A549 (cell line): ENCODE results near the gene PRKCQ. TPM values are rescaled to one million over a fixed set of nuclear protein-coding genes. Genes with fewer than 3 reads are reported as not detected.

Experiments used
- ATAC-seq, 2 experiments: fragments of 200-7000 bp in 1 of 2; fragments of >200 bp in 1 of 2; cut with Nextera tagmentation in 1 of 2; cut with Tn5 transposase in 1 of 2; 3 replicates each; pipeline versions ENCODE4 v1.8.0 to v1.9.1; 2018 to 2020; ENCODE audit warnings: mild to moderate bottlenecking in 1 of 2, moderate library complexity in 1 of 2
- CTCF ChIA-PET: fragments of 300-600 bp; sonication (Branson Sonifier 250); formaldehyde crosslinking; extraction: SDS; loops from one replicate; lab custom pipeline; 2021; ENCODE audit warnings: antibody characterized with exemption, inconsistent platforms; lab: Yijun Ruan, JAX
- POLR2A ChIA-PET: fragments of 350-600 bp; formaldehyde crosslinking; extraction: SDS; loops from one replicate; lab custom pipeline; 2021; ENCODE audit warnings: antibody characterized with exemption, inconsistent platforms; lab: Yijun Ruan, JAX
- DNase-seq, 2 experiments: peaks; one replicate each; pipeline versions ENCODE4 v3.0.0 to v3.0.0-alpha.2; 2011 to 2016; ENCODE audit warnings: low read depth in 1 of 2, low spot score in 1 of 2
- FAIRE-seq: peaks from 2 replicates; lab custom pipeline; 2011; peaks lifted over from hg19 to GRCh38; lab: Jason Lieb, UNC
- H3K27ac ChIP-seq, 2 experiments: fragments of >200 bp; sonication (Bioruptor Twin); formaldehyde crosslinking; 3 replicates each; pipeline ENCODE4 v1.5.1; 2016 to 2017
- H3K4me1 ChIP-seq: fragments of >200 bp; sonication (Bioruptor Twin); formaldehyde crosslinking; 3 replicates; pipeline ENCODE4 v1.6.1; 2016
- H3K4me2 ChIP-seq: fragments of >200 bp; sonication (Bioruptor Twin); formaldehyde crosslinking; 3 replicates; pipeline ENCODE4 v1.6.1; 2016
- H3K4me3 ChIP-seq: fragments of >200 bp; sonication (Bioruptor Twin); formaldehyde crosslinking; 3 replicates; pipeline ENCODE4 v1.5.1; 2016
- H3K9me3 ChIP-seq: fragments of >200 bp; sonication (Bioruptor Twin); formaldehyde crosslinking; 3 replicates; pipeline ENCODE4 v1.6.1; 2016
- ATOH8 ChIP-seq: fragments of 250-450 bp; sonication (Bioruptor Pico); IDR thresholded peaks from 2 replicates; pipeline ENCODE4 v1.5.0; 2020; ENCODE audit warnings: low read depth, mild to moderate bottlenecking, moderate library complexity
- BCL3 ChIP-seq: fragments of >200 bp; sonication (Bioruptor Twin); formaldehyde crosslinking; IDR thresholded peaks from 3 replicates; pipeline ENCODE4 v1.6.1; 2016
- BHLHE40 ChIP-seq: IDR thresholded peaks from 2 replicates; pipeline ENCODE4 v1.6.1; 2012; ENCODE audit warnings: low read depth, low read length, inconsistent platforms
- CBX8 ChIP-seq: fragments of 200-600 bp; sonication (generic); IDR thresholded peaks from 2 replicates; pipeline ENCODE4 v1.6.1; 2016
- CHD4 ChIP-seq: fragments of 200-600 bp; sonication (generic); IDR thresholded peaks from 2 replicates; pipeline ENCODE4 v1.6.1; 2016; ENCODE audit warnings: antibody characterized with exemption, mild to moderate bottlenecking, borderline replicate concordance
- EHMT2 ChIP-seq: fragments of 200-600 bp; sonication (generic); IDR thresholded peaks from 2 replicates; pipeline ENCODE4 v1.6.1; 2016; ENCODE audit warnings: antibody characterized with exemption, low read depth, mild to moderate bottlenecking, moderate library complexity
- HDAC2 ChIP-seq: fragments of 200-600 bp; sonication (generic); IDR thresholded peaks from 2 replicates; pipeline ENCODE4 v1.6.1; 2016
- HOXB13 ChIP-seq: fragments of 250-450 bp; sonication (Bioruptor Pico); IDR thresholded peaks from 2 replicates; pipeline ENCODE4 v1.5.0; 2020; ENCODE audit warnings: low read depth, mild to moderate bottlenecking, moderate library complexity
- HOXB5 ChIP-seq: fragments of 250-450 bp; sonication (Bioruptor Pico); IDR thresholded peaks from 2 replicates; pipeline ENCODE4 v1.5.0; 2020; ENCODE audit warnings: mild to moderate bottlenecking, moderate library complexity
- JUN ChIP-seq, 2 experiments: fragments of >200 bp; sonication (Bioruptor Twin); formaldehyde crosslinking; IDR thresholded peaks; 2 replicates in 1 of 2; 3 replicates in 1 of 2; pipeline ENCODE4 v1.6.1; 2016 to 2017
- JUNB ChIP-seq: fragments of >200 bp; sonication (Bioruptor Twin); formaldehyde crosslinking; IDR thresholded peaks from 2 replicates; pipeline ENCODE4 v1.6.1; 2016
- MAX ChIP-seq: IDR thresholded peaks from 2 replicates; pipeline ENCODE4 v1.6.1; 2012
- MYC ChIP-seq: IDR thresholded peaks from 2 replicates; pipeline ENCODE4 v1.6.1; 2012; ENCODE audit warnings: mild to moderate bottlenecking, inconsistent platforms, low read length, improper control_type of control experiment, borderline replicate concordance
- NFE2L2 ChIP-seq: fragments of 150-350 bp; conservative IDR thresholded peaks from 2 replicates; pipeline ENCODE4 v1.6.1; 2014; ENCODE audit warnings: low read length
- NR3C1 ChIP-seq: fragments of >200 bp; sonication (Bioruptor Twin); formaldehyde crosslinking; IDR thresholded peaks from 3 replicates; pipeline ENCODE4 v1.6.1; 2017
- PHF8 ChIP-seq: fragments of 200-600 bp; sonication (generic); IDR thresholded peaks from 2 replicates; pipeline ENCODE4 v1.6.1; 2016; ENCODE audit warnings: low read depth, mild to moderate bottlenecking, antibody characterized with exemption, moderate library complexity, borderline replicate concordance
- RNF2 ChIP-seq: fragments of 200-600 bp; sonication (generic); IDR thresholded peaks from 2 replicates; pipeline ENCODE4 v1.6.1; 2016; ENCODE audit warnings: low read depth, mild to moderate bottlenecking, antibody characterized with exemption, moderate library complexity, borderline replicate concordance
- SMC3 ChIP-seq: fragments of >200 bp; sonication (Bioruptor Twin); formaldehyde crosslinking; IDR thresholded peaks from 3 replicates; pipeline ENCODE4 v1.6.1; 2018; ENCODE audit warnings: inconsistent platforms
- SREBF2 ChIP-seq: fragments of 450-650 bp; IDR thresholded peaks from 2 replicates; pipeline ENCODE4 v1.6.1; 2014; ENCODE audit warnings: mild to moderate bottlenecking, moderate library complexity
- USF2 ChIP-seq: fragments of 450-650 bp; IDR thresholded peaks from 2 replicates; pipeline ENCODE4 v1.6.1; 2014; ENCODE audit warnings: antibody characterized with exemption
- ZC3H11A ChIP-seq: fragments of 450-650 bp; IDR thresholded peaks from 2 replicates; pipeline ENCODE4 v1.6.1; 2014; ENCODE audit warnings: antibody characterized with exemption, mild to moderate bottlenecking
- WGBS: methylation state at CpG from one replicate; pipeline ENCODE4 v1.1.6; 2017; ENCODE audit errors: missing lambda C conversion rate; 5-methylcytosine and 5-hydroxymethylcytosine counted together
- polyA plus RNA-seq, 4 experiments: library from polyadenylated mRNA; depleted of rRNA in 3 of 4; stranded (reverse); fragments of >200 nt; fragmentation: RNase III in 1 of 4; extraction: RNeasy Plus Mini Kit Qiagen cat#74134 plus additional on column Dnase treatment in 1 of 4; gene quantifications; 2 replicates in 3 of 4; 3 replicates in 1 of 4; pipeline ENCODE4 v1.2.3, GENCODE V29; 2011 to 2017
- TF ChIP-seq, protein P1 (sequence below): fragments of >200 bp; sonication (Bioruptor Twin); formaldehyde crosslinking; IDR thresholded peaks from 2 replicates; pipeline ENCODE4 v1.6.1; 2016

PRKCQ gene
- polyA plus RNA-seq, 2 of the 4 experiments (the other 2 are of a cell fraction), result 3.7 to 7.1 TPM

GRCh38 chr10:6469661-6470060 lies 110.4 kb downstream of the PRKCQ start:
- CTCF ChIA-PET, result no interaction called here
- no peak for TF ChIP-seq HOXB5
- TF ChIP-seq ZC3H11A, result no peak
- no peak for TF ChIP-seq EHMT2
- TF ChIP-seq RNF2, result no peak
- TF ChIP-seq, protein P1, sequence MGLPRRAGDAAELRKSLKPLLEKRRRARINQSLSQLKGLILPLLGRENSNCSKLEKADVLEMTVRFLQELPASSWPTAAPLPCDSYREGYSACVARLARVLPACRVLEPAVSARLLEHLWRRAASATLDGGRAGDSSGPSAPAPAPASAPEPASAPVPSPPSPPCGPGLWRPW, result no peak
- TF ChIP-seq NFE2L2, result no peak
- TF ChIP-seq ATOH8 (CRISPR knock-in tag), result no peak
- TF ChIP-seq SMC3, result no peak
- TF ChIP-seq CHD4, result no peak
- TF ChIP-seq JUNB, result no peak
- no peak for TF ChIP-seq PHF8
- TF ChIP-seq JUN (IDR thresholded peaks at IDR 0.05), result no peak
- TF ChIP-seq BCL3, result no peak
- TF ChIP-seq MAX, result no peak
- FAIRE-seq (no peak), DNase-seq (no peak), ATAC-seq (no peak)
- no peaks in the 10 kb centered on the region for H3K9me3 ChIP-seq
- no peak overlapping the region for H3K4me3 ChIP-seq
- H3K4me1 ChIP-seq, result no peaks in the 10 kb centered on the region
- no peak overlapping the region for H3K27ac ChIP-seq
- H3K4me2 ChIP-seq, result no peak overlapping the region
- POLR2A ChIA-PET, result no interaction called here

- no peak overlapping the region for H3K27ac ChIP-seq
- DNase-seq (no peak), ATAC-seq (no peak), FAIRE-seq (no peak)
- no peaks in the 10 kb centered on the region for H3K4me1 ChIP-seq
- no peak overlapping the region for H3K4me2 ChIP-seq
- H3K4me3 ChIP-seq, result no peak overlapping the region
- ChIA-PET CTCF (no interaction called here), POLR2A (no interaction called here)
- TF ChIP-seq NR3C1 (no peak), SREBF2 (no peak), BHLHE40 (no peak), HOXB13 (no peak), CBX8 (no peak)
- H3K9me3 ChIP-seq, result no peaks in the 10 kb centered on the region
- 84% methylated on average over 7 of the region's 7 CpGs for WGBS
Observed at GRCh38 chr10:6465854-6466601, 114.0 kb downstream of the PRKCQ start.

GRCh38 chr10:6465437-6465836 lies 114.6 kb downstream of the PRKCQ start:
- H3K9me3 ChIP-seq, result no peaks in the 10 kb centered on the region
- TF ChIP-seq MYC (no peak), USF2 (no peak), BHLHE40 (no peak), SMC3 (no peak), HDAC2 (no peak)
- TF ChIP-seq, all 56 proteins: peak for 0
- no peak for ATAC-seq
- Histone ChIP-seq H3K4me2 (no peak overlapping the region), H3K27ac (no peak overlapping the region), H3K4me1 (no peaks in the 10 kb centered on the region), H3K4me3 (no peak overlapping the region)
- DNase-seq, result no peak
- FAIRE-seq, result no peak
- WGBS, result 66% methylated on average over 7 of the region's 7 CpGs
- POLR2A ChIA-PET, result no interaction called here
- CTCF ChIA-PET, result no interaction called here
